Measurements from ENCODE around the gene HCFC1.
A peak's percentile ranks its signal among the peaks of the same experiment; 100 is the strongest.

HCFC1 gene

GRCh38 chrX:153958605-153959004 lies 13.0 kb downstream of the HCFC1 start:
- no peaks in the 10 kb centered on the region for H3K4me1 Mint-ChIP-seq
- H3K27me3 Mint-ChIP-seq: no peaks in the 10 kb centered on the region
- H3K27ac Mint-ChIP-seq: no peak overlapping the region
- H3K36me3 Mint-ChIP-seq: peaks cover 25% of the 10 kb centered on the region
- no peak overlapping the region for H3K4me3 Mint-ChIP-seq
- no peak for ATAC-seq
- no peaks in the 10 kb centered on the region for H3K9me3 Mint-ChIP-seq

GRCh38 chrX:153957224-153957623 lies 14.4 kb downstream of the HCFC1 start:
- Mint-ChIP-seq H3K4me1 (no peaks in the 10 kb centered on the region), H3K27me3 (no peaks in the 10 kb centered on the region), H3K9me3 (no peaks in the 10 kb centered on the region), H3K36me3 (peaks cover 25% of the 10 kb centered on the region), H3K27ac (no peak overlapping the region), H3K4me3 (no peak overlapping the region)
- ATAC-seq: no peak

- no peak for ATAC-seq
- no peaks in the 10 kb centered on the region for H3K4me1 Mint-ChIP-seq
- H3K27ac Mint-ChIP-seq: no peak overlapping the region
- H3K36me3 Mint-ChIP-seq: peaks cover 29% of the 10 kb centered on the region
- H3K4me3 Mint-ChIP-seq: no peak overlapping the region
- no peaks in the 10 kb centered on the region for H3K9me3 Mint-ChIP-seq
- H3K27me3 Mint-ChIP-seq: no peaks in the 10 kb centered on the region
These were observed 15.3 kb downstream of the HCFC1 start for GRCh38 chrX:153956044-153956907.

GRCh38 chrX:153955228-153955732 lies 16.3 kb downstream of the HCFC1 start:
- ATAC-seq: no peak
- Mint-ChIP-seq H3K27ac (no peak overlapping the region), H3K36me3 (peaks cover 28% of the 10 kb centered on the region), H3K4me3 (no peak overlapping the region), H3K27me3 (no peaks in the 10 kb centered on the region), H3K9me3 (no peaks in the 10 kb centered on the region), H3K4me1 (no peaks in the 10 kb centered on the region)

- Mint-ChIP-seq H3K9me3 (no peaks in the 10 kb centered on the region), H3K4me1 (no peaks in the 10 kb centered on the region), H3K36me3 (peaks cover 23% of the 10 kb centered on the region), H3K4me3 (no peak overlapping the region), H3K27ac (peak overlapping the region; percentile 51), H3K27me3 (no peaks in the 10 kb centered on the region)
- ATAC-seq: no peak
These were observed 16.9 kb downstream of the HCFC1 start for GRCh38 chrX:153954558-153955227.

- no peak overlapping the region for H3K4me3 Mint-ChIP-seq
- H3K27ac Mint-ChIP-seq: peak overlapping the region; percentile 51
- no peaks in the 10 kb centered on the region for H3K27me3 Mint-ChIP-seq
- ATAC-seq: no peak
- H3K36me3 Mint-ChIP-seq: peaks cover 19% of the 10 kb centered on the region
- no peaks in the 10 kb centered on the region for H3K9me3 Mint-ChIP-seq
- no peaks in the 10 kb centered on the region for H3K4me1 Mint-ChIP-seq
These were observed 17.6 kb downstream of the HCFC1 start for GRCh38 chrX:153953892-153954557.

GRCh38 chrX:153953342-153953830 lies 18.2 kb downstream of the HCFC1 start:
- H3K36me3 Mint-ChIP-seq: peaks cover 19% of the 10 kb centered on the region
- H3K27ac Mint-ChIP-seq: peak overlapping the region; percentile 51
- H3K9me3 Mint-ChIP-seq: no peaks in the 10 kb centered on the region
- no peaks in the 10 kb centered on the region for H3K27me3 Mint-ChIP-seq
- no peak overlapping the region for H3K4me3 Mint-ChIP-seq
- H3K4me1 Mint-ChIP-seq: no peaks in the 10 kb centered on the region
- ATAC-seq: peak; percentile 72

GRCh38 chrX:153952373-153953026 lies 19.1 kb downstream of the HCFC1 start:
- no peak for ATAC-seq
- peaks cover 2% of the 10 kb centered on the region for H3K4me1 Mint-ChIP-seq
- no peak overlapping the region for H3K4me3 Mint-ChIP-seq
- H3K36me3 Mint-ChIP-seq: peaks cover 22% of the 10 kb centered on the region
- no peak overlapping the region for H3K27ac Mint-ChIP-seq
- no peaks in the 10 kb centered on the region for H3K27me3 Mint-ChIP-seq
- H3K9me3 Mint-ChIP-seq: no peaks in the 10 kb centered on the region

- no peaks in the 10 kb centered on the region for H3K9me3 Mint-ChIP-seq
- no peak overlapping the region for H3K4me3 Mint-ChIP-seq
- peaks cover 7% of the 10 kb centered on the region for H3K4me1 Mint-ChIP-seq
- H3K27ac Mint-ChIP-seq: no peak overlapping the region
- no peak for ATAC-seq
- peaks cover 25% of the 10 kb centered on the region for H3K36me3 Mint-ChIP-seq
- H3K27me3 Mint-ChIP-seq: no peaks in the 10 kb centered on the region
These were observed 19.8 kb downstream of the HCFC1 start for GRCh38 chrX:153951683-153952372.

GRCh38 chrX:153950127-153950526 lies 21.5 kb downstream of the HCFC1 start:
- H3K27ac Mint-ChIP-seq: no peak overlapping the region
- peaks cover 21% of the 10 kb centered on the region for H3K36me3 Mint-ChIP-seq

GRCh38 chrX:153948847-153949805 lies 22.5 kb downstream of the HCFC1 start:
- H3K4me1 Mint-ChIP-seq: peaks cover 7% of the 10 kb centered on the region
- no peak overlapping the region for H3K4me3 Mint-ChIP-seq
- peaks cover 17% of the 10 kb centered on the region for H3K36me3 Mint-ChIP-seq
- H3K27ac Mint-ChIP-seq: no peak overlapping the region
- no peaks in the 10 kb centered on the region for H3K27me3 Mint-ChIP-seq
- no peak for ATAC-seq
- no peaks in the 10 kb centered on the region for H3K9me3 Mint-ChIP-seq

More at GRCh38 chrX:153950127-153950526, 21.5 kb downstream of the HCFC1 start:
- Mint-ChIP-seq H3K4me3 (no peak overlapping the region), H3K27me3 (no peaks in the 10 kb centered on the region), H3K9me3 (no peaks in the 10 kb centered on the region), H3K4me1 (peaks cover 7% of the 10 kb centered on the region)
- ATAC-seq: no peak

- ATAC-seq: no peak
- no peaks in the 10 kb centered on the region for H3K27me3 Mint-ChIP-seq
- H3K4me1 Mint-ChIP-seq: peaks cover 7% of the 10 kb centered on the region
- H3K4me3 Mint-ChIP-seq: no peak overlapping the region
- H3K36me3 Mint-ChIP-seq: peaks cover 15% of the 10 kb centered on the region
- no peaks in the 10 kb centered on the region for H3K9me3 Mint-ChIP-seq
- no peak overlapping the region for H3K27ac Mint-ChIP-seq
These were observed 23.6 kb downstream of the HCFC1 start for GRCh38 chrX:153948002-153948466.

- no peaks in the 10 kb centered on the region for H3K27me3 Mint-ChIP-seq
- no peaks in the 10 kb centered on the region for H3K9me3 Mint-ChIP-seq
- H3K36me3 Mint-ChIP-seq: peaks cover 15% of the 10 kb centered on the region
- no peak overlapping the region for H3K27ac Mint-ChIP-seq
- H3K4me3 Mint-ChIP-seq: no peak overlapping the region
- ATAC-seq: peak; percentile 87
- H3K4me1 Mint-ChIP-seq: peaks cover 7% of the 10 kb centered on the region
These were observed 24.4 kb downstream of the HCFC1 start for GRCh38 chrX:153947009-153947769.
